ENCODE measurements around the gene PAQR8.

GRCh38 chr6:52340603-52340880, 21.4 kb upstream of the PAQR8 start:
- TF ChIP-seq, protein P1, sequence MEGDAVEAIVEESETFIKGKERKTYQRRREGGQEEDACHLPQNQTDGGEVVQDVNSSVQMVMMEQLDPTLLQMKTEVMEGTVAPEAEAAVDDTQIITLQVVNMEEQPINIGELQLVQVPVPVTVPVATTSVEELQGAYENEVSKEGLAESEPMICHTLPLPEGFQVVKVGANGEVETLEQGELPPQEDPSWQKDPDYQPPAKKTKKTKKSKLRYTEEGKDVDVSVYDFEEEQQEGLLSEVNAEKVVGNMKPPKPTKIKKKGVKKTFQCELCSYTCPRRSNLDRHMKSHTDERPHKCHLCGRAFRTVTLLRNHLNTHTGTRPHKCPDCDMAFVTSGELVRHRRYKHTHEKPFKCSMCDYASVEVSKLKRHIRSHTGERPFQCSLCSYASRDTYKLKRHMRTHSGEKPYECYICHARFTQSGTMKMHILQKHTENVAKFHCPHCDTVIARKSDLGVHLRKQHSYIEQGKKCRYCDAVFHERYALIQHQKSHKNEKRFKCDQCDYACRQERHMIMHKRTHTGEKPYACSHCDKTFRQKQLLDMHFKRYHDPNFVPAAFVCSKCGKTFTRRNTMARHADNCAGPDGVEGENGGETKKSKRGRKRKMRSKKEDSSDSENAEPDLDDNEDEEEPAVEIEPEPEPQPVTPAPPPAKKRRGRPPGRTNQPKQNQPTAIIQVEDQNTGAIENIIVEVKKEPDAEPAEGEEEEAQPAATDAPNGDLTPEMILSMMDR (conservative IDR thresholded peaks at IDR 0.05; ENCODE audit: low read length) = no peak
- no peak for TF ChIP-seq EZH2phosphoT487 (IDR thresholded peaks at IDR 0.05; ENCODE audit: borderline replicate concordance, low read depth, low read length)
